Measurements from ENCODE around the gene SPATS2L.

DNA sequence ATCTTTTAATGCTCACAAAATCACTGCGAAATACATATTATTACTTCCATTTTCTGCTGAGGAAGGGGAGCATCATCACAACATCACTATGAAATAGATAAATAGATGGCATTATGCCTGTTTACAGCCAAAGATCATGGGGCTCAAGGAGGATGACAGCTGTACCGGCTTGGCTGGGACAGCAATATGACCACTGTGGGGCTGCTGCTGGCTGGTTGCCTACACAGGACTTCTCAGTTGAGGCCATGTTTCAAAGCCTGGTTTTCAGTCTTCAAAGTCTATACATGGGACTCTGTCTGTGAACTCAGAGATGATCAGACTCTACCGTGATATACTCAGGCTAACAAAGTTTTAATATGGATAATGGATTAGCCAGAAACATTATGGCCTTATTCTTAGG, 58.7 kb downstream of the SPATS2L start:
- TF ChIP-seq, protein P1, sequence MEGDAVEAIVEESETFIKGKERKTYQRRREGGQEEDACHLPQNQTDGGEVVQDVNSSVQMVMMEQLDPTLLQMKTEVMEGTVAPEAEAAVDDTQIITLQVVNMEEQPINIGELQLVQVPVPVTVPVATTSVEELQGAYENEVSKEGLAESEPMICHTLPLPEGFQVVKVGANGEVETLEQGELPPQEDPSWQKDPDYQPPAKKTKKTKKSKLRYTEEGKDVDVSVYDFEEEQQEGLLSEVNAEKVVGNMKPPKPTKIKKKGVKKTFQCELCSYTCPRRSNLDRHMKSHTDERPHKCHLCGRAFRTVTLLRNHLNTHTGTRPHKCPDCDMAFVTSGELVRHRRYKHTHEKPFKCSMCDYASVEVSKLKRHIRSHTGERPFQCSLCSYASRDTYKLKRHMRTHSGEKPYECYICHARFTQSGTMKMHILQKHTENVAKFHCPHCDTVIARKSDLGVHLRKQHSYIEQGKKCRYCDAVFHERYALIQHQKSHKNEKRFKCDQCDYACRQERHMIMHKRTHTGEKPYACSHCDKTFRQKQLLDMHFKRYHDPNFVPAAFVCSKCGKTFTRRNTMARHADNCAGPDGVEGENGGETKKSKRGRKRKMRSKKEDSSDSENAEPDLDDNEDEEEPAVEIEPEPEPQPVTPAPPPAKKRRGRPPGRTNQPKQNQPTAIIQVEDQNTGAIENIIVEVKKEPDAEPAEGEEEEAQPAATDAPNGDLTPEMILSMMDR (IDR thresholded peaks at IDR 0.05; ENCODE audit: insufficient read depth, low read depth, low read length): no peak
- no peak for TF ChIP-seq EZH2 (IDR thresholded peaks at IDR 0.05; ENCODE audit: insufficient read depth, low read length)
